ENCODE results near the gene FLT4. TPM values are rescaled to one million over a fixed set of nuclear protein-coding genes. Genes with fewer than 3 reads are reported as not detected.
"Not testable (repeated sequence)": the region's sequence is repeated elsewhere in the genome, so short reads cannot be mapped to it uniquely, and the experiment has no call there.

FLT4 gene
- total RNA-seq, 1 experiment from 2014 or later, result 6.3 TPM

DNA sequence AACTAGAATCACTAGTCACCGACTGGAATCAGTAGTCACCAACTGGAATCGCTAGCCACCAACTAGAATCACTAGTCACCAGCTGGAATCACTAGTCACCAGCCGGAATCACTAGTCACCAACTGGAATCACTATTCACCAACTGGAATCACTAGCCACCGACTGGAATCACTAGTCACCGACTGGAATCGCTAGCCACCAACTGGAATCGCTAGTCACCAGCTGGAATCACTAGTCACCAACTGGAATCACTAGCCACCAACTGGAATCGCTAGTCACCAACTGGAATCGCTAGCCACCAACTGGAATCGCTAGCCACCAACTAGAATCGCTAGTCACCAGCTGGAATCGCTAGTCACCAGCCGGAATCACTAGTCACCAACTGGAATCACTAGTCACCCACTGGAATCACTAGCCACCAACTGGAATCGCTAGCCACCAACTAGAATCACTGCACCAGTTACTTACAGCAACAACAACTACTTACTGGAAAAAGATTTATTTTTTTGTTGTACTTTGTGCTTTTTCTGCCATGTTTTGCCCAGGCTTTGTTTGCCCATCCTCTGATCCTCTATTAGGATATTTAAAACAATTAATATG lies 25.7 kb upstream of the FLT4 start:
- Histone ChIP-seq H3K79me1 (ENCODE audit: insufficient read depth, low read depth, low read length, poor library complexity, severe bottlenecking) (no peaks in the 10 kb centered on the region), H3K27me3 (ENCODE audit: insufficient read depth, low read length) (peaks cover 8% of the 10 kb centered on the region; the same call in 1 of the 2 replicates), H2BK12ac (ENCODE audit: insufficient read length, low read depth, low read length) (no peak overlapping the region), H3K4me2 (ENCODE audit: insufficient read depth, insufficient read length, low read length) (no peak overlapping the region), H4K91ac (ENCODE audit: insufficient read length, low read depth, low read length) (no peak overlapping the region), H3K27ac (ENCODE audit: insufficient read length, low read depth, low read length) (no peak overlapping the region), H4K8ac (replicated peaks; ENCODE audit: insufficient read length, low read depth, low read length) (no peak overlapping the region), H3T11ph (ENCODE audit: low read length) (no peak overlapping the region), H3K4me1 (ENCODE audit: insufficient read depth, low read length) (no peaks in the 10 kb centered on the region), H3K9me3 (ENCODE audit: control insufficient read depth, low read depth, low read length) (peaks cover 1% of the 10 kb centered on the region), H2AK5ac (ENCODE audit: insufficient read length, low read length) (no peak overlapping the region), H3K9ac (ENCODE audit: extremely low read depth, insufficient read length, low read length) (no peak overlapping the region), H2BK120ac (ENCODE audit: low read depth, low read length, poor library complexity, severe bottlenecking) (no peak overlapping the region), H3K23me2 (ENCODE audit: insufficient read length, low read depth, low read length, poor library complexity, severe bottlenecking) (peaks cover 10% of the 10 kb centered on the region), H4K5ac (ENCODE audit: insufficient read length, low read depth, low read length) (no peak overlapping the region), H2BK20ac (ENCODE audit: low read depth, low read length, poor library complexity, severe bottlenecking) (no peak overlapping the region), H3K14ac (ENCODE audit: insufficient read depth, low read length) (no peak overlapping the region), H4K20me1 (ENCODE audit: control insufficient read depth, insufficient read depth, insufficient read length) (no peaks in the 10 kb centered on the region), H3K4ac (ENCODE audit: low read depth, low read length) (no peak overlapping the region), H3K56ac (ENCODE audit: insufficient read length, low read depth, low read length) (no peak overlapping the region), H3K23ac (ENCODE audit: insufficient read length, low read depth, low read length) (no peak overlapping the region), H3K18ac (ENCODE audit: insufficient read length, low read depth, low read length) (no peak overlapping the region), H3K79me2 (ENCODE audit: insufficient read depth, low read length) (no peaks in the 10 kb centered on the region), H2BK15ac (ENCODE audit: low read depth, low read length) (no peak overlapping the region), H2BK5ac (ENCODE audit: insufficient read length, low read length) (no peak overlapping the region), H2AFZ (ENCODE audit: low read length) (no peak overlapping the region)
- Mint-ChIP-seq H3K27ac (no peak overlapping the region), H3K36me3 (ENCODE audit: insufficient read depth in 1 of 3, low read depth in 3 of 3) (peaks cover 0 to 7% (median 0%) of the 10 kb centered on the region in 3 experiments; a peak in 2 of 7 replicates), H3K9me3 (peaks cover 7 to 8% of the 10 kb centered on the region in 2 experiments), H3K27me3 (ENCODE audit: low read depth) (peaks cover 58% of the 10 kb centered on the region), H3K4me3 (peak overlapping the region in 1 of 2 experiments; percentile 71; a peak in 1 of 5 replicates), H3K4me1 (peaks cover 3 to 5% of the 10 kb centered on the region in 2 experiments; a peak in 2 of 4 replicates)
- no CpG with 5 or more reads among the region's 14 CpGs for WGBS (ENCODE audit: extremely low coverage, insufficient read length, low lambda C conversion rate)
- no peak for DNase-seq
- TF ChIP-seq, protein P1, sequence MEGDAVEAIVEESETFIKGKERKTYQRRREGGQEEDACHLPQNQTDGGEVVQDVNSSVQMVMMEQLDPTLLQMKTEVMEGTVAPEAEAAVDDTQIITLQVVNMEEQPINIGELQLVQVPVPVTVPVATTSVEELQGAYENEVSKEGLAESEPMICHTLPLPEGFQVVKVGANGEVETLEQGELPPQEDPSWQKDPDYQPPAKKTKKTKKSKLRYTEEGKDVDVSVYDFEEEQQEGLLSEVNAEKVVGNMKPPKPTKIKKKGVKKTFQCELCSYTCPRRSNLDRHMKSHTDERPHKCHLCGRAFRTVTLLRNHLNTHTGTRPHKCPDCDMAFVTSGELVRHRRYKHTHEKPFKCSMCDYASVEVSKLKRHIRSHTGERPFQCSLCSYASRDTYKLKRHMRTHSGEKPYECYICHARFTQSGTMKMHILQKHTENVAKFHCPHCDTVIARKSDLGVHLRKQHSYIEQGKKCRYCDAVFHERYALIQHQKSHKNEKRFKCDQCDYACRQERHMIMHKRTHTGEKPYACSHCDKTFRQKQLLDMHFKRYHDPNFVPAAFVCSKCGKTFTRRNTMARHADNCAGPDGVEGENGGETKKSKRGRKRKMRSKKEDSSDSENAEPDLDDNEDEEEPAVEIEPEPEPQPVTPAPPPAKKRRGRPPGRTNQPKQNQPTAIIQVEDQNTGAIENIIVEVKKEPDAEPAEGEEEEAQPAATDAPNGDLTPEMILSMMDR (conservative IDR thresholded peaks at IDR 0.05), result no peak

DNA sequence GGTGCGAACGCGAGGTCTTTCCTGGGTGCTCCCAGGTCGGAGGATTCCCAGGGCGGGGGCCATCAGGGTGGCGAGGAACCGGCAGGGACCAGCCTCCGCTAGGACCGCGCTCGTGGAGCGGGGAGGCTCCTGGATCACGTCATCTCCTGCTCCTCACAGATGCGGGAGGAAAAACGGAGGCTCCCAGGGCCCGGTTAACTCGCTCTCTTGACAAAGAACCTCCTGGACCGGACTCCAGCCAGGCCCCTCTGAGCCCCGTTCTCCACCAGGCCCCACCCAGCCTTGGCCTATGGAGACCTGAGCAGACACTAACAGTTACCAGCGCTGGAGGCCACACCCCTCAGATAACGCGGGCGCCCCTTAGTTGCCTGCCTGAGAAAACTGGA lies 24.7 kb upstream of the FLT4 start:
- not testable (repeated sequence) for H4K91ac ChIP-seq (ENCODE audit: insufficient read length, low read depth, low read length)
- peaks cover 59% of the 10 kb centered on the region for H3K27me3 Mint-ChIP-seq (ENCODE audit: low read depth)

More for the DNA sequence above, 24.7 kb upstream of the FLT4 start:
- H3K9me3 ChIP-seq (ENCODE audit: control insufficient read depth, low read depth, low read length); H2BK12ac ChIP-seq (ENCODE audit: insufficient read length, low read depth, low read length); H4K20me1 ChIP-seq (ENCODE audit: control insufficient read depth, insufficient read depth, insufficient read length); H3K27me3 ChIP-seq (ENCODE audit: insufficient read depth, low read length); H3K79me1 ChIP-seq (ENCODE audit: insufficient read depth, low read depth, low read length, poor library complexity, severe bottlenecking); H3K23me2 ChIP-seq (ENCODE audit: insufficient read length, low read depth, low read length, poor library complexity, severe bottlenecking); H3K4me1 Mint-ChIP-seq; H3K9ac ChIP-seq (ENCODE audit: extremely low read depth, insufficient read length, low read length); H2AK5ac ChIP-seq (ENCODE audit: insufficient read length, low read length); H3K4me1 ChIP-seq (ENCODE audit: insufficient read depth, low read length); H4K5ac ChIP-seq (ENCODE audit: insufficient read length, low read depth, low read length); H3K79me2 ChIP-seq (ENCODE audit: insufficient read depth, low read length); H3K14ac ChIP-seq (ENCODE audit: insufficient read depth, low read length); H3K23ac ChIP-seq (ENCODE audit: insufficient read length, low read depth, low read length); H3K27ac Mint-ChIP-seq; H4K8ac ChIP-seq (replicated peaks; ENCODE audit: insufficient read length, low read depth, low read length); H3K27ac ChIP-seq (ENCODE audit: insufficient read length, low read depth, low read length); H3T11ph ChIP-seq (ENCODE audit: low read length); H2AFZ ChIP-seq (ENCODE audit: low read length); H3K36me3 Mint-ChIP-seq (ENCODE audit: insufficient read depth in 1 of 3, low read depth in 3 of 3); H2BK20ac ChIP-seq (ENCODE audit: low read depth, low read length, poor library complexity, severe bottlenecking); H2BK5ac ChIP-seq (ENCODE audit: insufficient read length, low read length); H2BK120ac ChIP-seq (ENCODE audit: low read depth, low read length, poor library complexity, severe bottlenecking); H3K56ac ChIP-seq (ENCODE audit: insufficient read length, low read depth, low read length); H3K18ac ChIP-seq (ENCODE audit: insufficient read length, low read depth, low read length); H3K4ac ChIP-seq (ENCODE audit: low read depth, low read length); H3K9me3 Mint-ChIP-seq; H2BK15ac ChIP-seq (ENCODE audit: low read depth, low read length): not testable (repeated sequence)
- peak overlapping the region; percentile 46 for H3K4me2 ChIP-seq (ENCODE audit: insufficient read depth, insufficient read length, low read length)
- H3K4me3 Mint-ChIP-seq, result peak overlapping the region; percentile 50 to 71
- no CpG with 5 or more reads among the region's 23 CpGs for WGBS (ENCODE audit: extremely low coverage, insufficient read length, low lambda C conversion rate)
- peak; percentile 38 for DNase-seq

Data from H9 (cell line).